GM23248 (cell line): Measurements from ENCODE around the gene ZNF365. TPM values are rescaled to one million over a fixed set of nuclear protein-coding genes. Genes with fewer than 3 reads are reported as not detected.
"Not testable (repeated sequence)": the region's sequence is repeated elsewhere in the genome, so short reads cannot be mapped to it uniquely, and the experiment has no call there.

Experiments used
- DNase-seq: peaks from one replicate; pipeline ENCODE4 v3.0.0-alpha.2; 2015
- H2AFZ ChIP-seq: fragments of 200-600 bp; sonication (generic); 2 replicates; pipeline ENCODE4 v1.6.1; 2016; ENCODE audit warnings: antibody characterized with exemption
- H3F3A ChIP-seq: fragments of 200-600 bp; sonication (generic); 2 replicates; pipeline ENCODE4 v1.6.1; 2016; ENCODE audit warnings: mild to moderate bottlenecking, antibody characterized with exemption, mixed run types; ENCODE audit not compliant: insufficient read depth
- H3K27ac ChIP-seq: fragments of 200-600 bp; sonication (generic); 2 replicates; pipeline ENCODE4 v1.5.1; 2016; ENCODE audit warnings: mild to moderate bottlenecking
- H3K27me3 ChIP-seq: fragments of 200-600 bp; sonication (generic); replicated peaks from 2 replicates; pipeline ENCODE4 v1.6.1; 2016; ENCODE audit warnings: mild to moderate bottlenecking; ENCODE audit not compliant: insufficient read depth
- H3K36me3 ChIP-seq: fragments of 200-600 bp; sonication (generic); 2 replicates; pipeline ENCODE4 v1.6.1; 2016; ENCODE audit warnings: low read depth, mild to moderate bottlenecking
- H3K4me1 ChIP-seq: fragments of 200-600 bp; sonication (generic); 2 replicates; pipeline ENCODE4 v1.6.1; 2016; ENCODE audit warnings: mild to moderate bottlenecking; ENCODE audit not compliant: insufficient read depth
- H3K4me2 ChIP-seq: fragments of 200-600 bp; sonication (generic); one replicate; pipeline ENCODE4 v1.6.1; 2016; ENCODE audit warnings: mild to moderate bottlenecking; ENCODE audit not compliant: unreplicated experiment
- H3K4me3 ChIP-seq: fragments of 200-600 bp; sonication (generic); 2 replicates; pipeline ENCODE4 v1.5.1; 2016; ENCODE audit warnings: mild to moderate bottlenecking
- H3K79me2 ChIP-seq: fragments of 200-600 bp; sonication (generic); 2 replicates; pipeline ENCODE4 v1.6.1; 2016; ENCODE audit warnings: mild to moderate bottlenecking; ENCODE audit not compliant: insufficient read depth
- H3K9ac ChIP-seq: fragments of 200-600 bp; sonication (generic); 2 replicates; pipeline ENCODE4 v1.6.1; 2016; ENCODE audit warnings: mild to moderate bottlenecking
- H3K9me2 ChIP-seq: fragments of 200-600 bp; sonication (generic); 2 replicates; pipeline ENCODE4 v1.6.1; 2016; ENCODE audit warnings: mixed run types, mild to moderate bottlenecking, moderate library complexity; ENCODE audit not compliant: insufficient read depth
- H3K9me3 ChIP-seq: fragments of 200-600 bp; sonication (generic); one replicate; pipeline ENCODE4 v1.6.1; 2017; ENCODE audit warnings: low read depth
- H4K20me1 ChIP-seq: fragments of 200-600 bp; sonication (generic); 2 replicates; pipeline ENCODE4 v1.6.0; 2016; ENCODE audit not compliant: insufficient read depth
- EZH2 ChIP-seq: fragments of 200-600 bp; sonication (generic); IDR thresholded peaks from 2 replicates; pipeline ENCODE4 v1.6.1; 2018; ENCODE audit warnings: antibody characterized with exemption, mild to moderate bottlenecking; ENCODE audit not compliant: insufficient read depth, poor library complexity, severe bottlenecking
- EZH2phosphoT487 ChIP-seq: fragments of 200-600 bp; sonication (generic); IDR thresholded peaks from 2 replicates; pipeline ENCODE4 v1.6.1; 2018; ENCODE audit warnings: antibody characterized with exemption, moderate library complexity, mild to moderate bottlenecking, low read depth; ENCODE audit not compliant: insufficient read depth
- WGBS, 2 experiments: methylation state at CpG; one replicate each; pipeline ENCODE4 v1.1.6; 2015 to 2017; ENCODE audit warnings: low lambda C conversion rate in 2 of 2, low coverage in 1 of 2; ENCODE audit errors: missing lambda C conversion rate in 2 of 2; 5-methylcytosine and 5-hydroxymethylcytosine counted together
- in situ Hi-C: fragments of 300-500 bp; cut with MboI; formaldehyde crosslinking; loops from 2 replicates; pipeline ENCODE4 v1.15.0; 2020
- polyA plus RNA-seq: library from polyadenylated mRNA; unstranded; fragments of >200 nt; fragmentation: Nextera tagmentation; extraction: Ambion mirVana; gene quantifications from 2 replicates; pipeline ENCODE4 v1.2.1, GENCODE V29; 2016
- total RNA-seq: library from RNA; depleted of rRNA; stranded (reverse); fragments of >200 nt; shearing (Covaris generic); gene quantifications from 2 replicates; pipeline ENCODE4 v1.2.3, GENCODE V29; 2014

ZNF365 gene
- total and polyA plus RNA-seq, 2 experiments from 2014 or later, result 0.86 to 1.4 TPM

DNA sequence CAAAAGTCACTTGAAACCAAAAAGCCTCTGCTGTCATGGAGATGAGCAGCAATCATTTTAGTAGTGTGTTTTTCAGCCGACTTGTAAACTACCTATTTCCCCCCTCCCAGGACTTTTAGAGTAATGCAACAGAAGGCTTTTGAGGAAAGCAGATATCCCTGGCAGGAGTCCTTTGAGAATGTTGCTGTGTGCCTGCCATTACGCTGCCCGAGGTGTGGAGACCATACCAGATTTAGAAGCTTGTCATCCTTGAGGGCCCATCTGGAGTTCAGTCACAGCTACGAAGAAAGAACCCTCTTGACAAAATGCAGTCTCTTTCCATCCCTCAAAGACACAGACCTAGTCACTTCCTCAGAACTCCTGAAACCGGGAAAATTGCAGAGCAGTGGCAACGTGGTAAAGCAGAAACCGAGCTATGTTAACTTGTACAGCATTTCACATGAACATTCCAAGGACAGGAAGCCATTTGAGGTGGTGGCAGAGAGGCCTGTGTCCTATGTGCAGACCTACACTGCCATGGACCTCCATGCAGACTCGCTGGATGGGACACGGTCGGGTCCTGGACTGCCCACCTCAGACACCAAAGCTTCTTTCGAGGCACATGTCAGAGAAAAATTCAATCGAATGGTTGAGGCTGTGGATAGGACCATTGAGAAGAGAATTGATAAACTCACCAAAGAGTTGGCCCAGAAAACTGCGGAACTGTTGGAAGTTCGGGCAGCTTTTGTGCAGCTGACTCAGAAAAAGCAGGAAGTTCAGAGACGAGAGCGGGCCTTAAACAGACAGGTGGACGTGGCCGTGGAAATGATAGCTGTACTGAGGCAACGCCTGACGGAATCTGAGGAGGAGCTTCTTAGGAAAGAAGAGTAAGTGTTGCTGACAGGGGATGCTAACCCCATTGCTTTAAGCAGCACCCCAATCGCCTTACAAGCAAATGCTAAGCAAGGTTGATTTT is 2.2 kb downstream of the ZNF365 start:
- peaks cover 21% of the 10 kb centered on the region for H3F3A ChIP-seq
- no peaks in the 10 kb centered on the region for H3K9me2 ChIP-seq
- H3K27me3 ChIP-seq, result no peaks in the 10 kb centered on the region
- no peak overlapping the region for H2AFZ ChIP-seq
- in situ Hi-C loops, result no loop called here
- no peak for TF ChIP-seq EZH2
- TF ChIP-seq EZH2phosphoT487, result no peak
- no peaks in the 10 kb centered on the region for H3K9me3 ChIP-seq
- no peaks in the 10 kb centered on the region for H3K36me3 ChIP-seq
- no peaks in the 10 kb centered on the region for H4K20me1 ChIP-seq
- no peak overlapping the region for H3K27ac ChIP-seq
- no peaks in the 10 kb centered on the region for H3K79me2 ChIP-seq
- no peak overlapping the region for H3K4me2 ChIP-seq
- WGBS, 2 experiments, result 87% methylated on average over 21 of the region's 21 CpGs
- DNase-seq, result no peak
- no peak overlapping the region for H3K4me3 ChIP-seq
- no peak overlapping the region for H3K9ac ChIP-seq
- H3K4me1 ChIP-seq, result peaks cover 18% of the 10 kb centered on the region

- 65% methylated on average over 3 of the region's 3 CpGs for WGBS, 2 experiments
- H2AFZ ChIP-seq, result no peak overlapping the region
- H3K4me3 ChIP-seq, result no peak overlapping the region
- H3K9me3 ChIP-seq, result no peaks in the 10 kb centered on the region
- no peak overlapping the region for H3K4me2 ChIP-seq
- H3F3A ChIP-seq, result peaks cover 21% of the 10 kb centered on the region
- no peak overlapping the region for H3K27ac ChIP-seq
- in situ Hi-C loops, result no loop called here
- H3K79me2 ChIP-seq, result no peaks in the 10 kb centered on the region
- H3K4me1 ChIP-seq, result peaks cover 25% of the 10 kb centered on the region
- TF ChIP-seq EZH2phosphoT487 (no peak), EZH2 (no peak)
- no peak overlapping the region for H3K9ac ChIP-seq
- H3K27me3 ChIP-seq, result no peaks in the 10 kb centered on the region
- no peaks in the 10 kb centered on the region for H3K9me2 ChIP-seq
- DNase-seq, result no peak
- no peaks in the 10 kb centered on the region for H4K20me1 ChIP-seq
- H3K36me3 ChIP-seq, result no peaks in the 10 kb centered on the region
These were observed 2.9 kb downstream of the ZNF365 start for GRCh38 chr10:62377026-62377415.

DNA sequence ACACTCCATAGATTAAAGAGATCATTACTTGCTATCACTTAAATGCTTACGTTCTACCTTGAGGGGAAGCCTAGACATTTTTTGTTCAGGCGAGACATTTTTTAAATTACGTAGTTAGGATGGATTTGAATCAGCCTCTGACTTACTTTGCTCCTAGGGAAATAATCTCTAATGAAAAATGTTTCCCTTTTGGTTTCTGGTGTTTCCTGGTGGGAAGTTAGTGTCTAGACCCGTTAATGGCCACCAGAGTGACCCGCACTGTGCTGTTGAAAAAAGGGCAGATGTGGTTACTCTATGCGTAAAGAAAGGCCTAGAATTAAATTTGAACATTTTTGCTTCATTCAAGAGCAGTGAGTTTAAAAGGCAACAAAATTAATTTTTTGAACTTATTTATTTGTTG is 3.8 kb downstream of the ZNF365 start:
- Histone ChIP-seq H3K27me3 (no peaks in the 10 kb centered on the region), H3K4me3 (no peak overlapping the region), H3K27ac (no peak overlapping the region), H3F3A (peaks cover 21% of the 10 kb centered on the region), H2AFZ (no peak overlapping the region), H3K9me3 (no peaks in the 10 kb centered on the region), H3K9me2 (no peaks in the 10 kb centered on the region), H3K4me2 (no peak overlapping the region), H3K36me3 (no peaks in the 10 kb centered on the region), H3K9ac (no peak overlapping the region), H3K4me1 (peaks cover 27% of the 10 kb centered on the region), H3K79me2 (no peaks in the 10 kb centered on the region), H4K20me1 (no peaks in the 10 kb centered on the region)
- DNase-seq, result no peak
- no peak for TF ChIP-seq EZH2
- no peak for TF ChIP-seq EZH2phosphoT487
- 91 to 92% methylated on average over 6 of the region's 6 CpGs for WGBS, 2 experiments
- in situ Hi-C loops, result no loop called here

- H3K9ac ChIP-seq, H3K9me3 ChIP-seq, H3K79me2 ChIP-seq, H3K4me2 ChIP-seq, H3K36me3 ChIP-seq, H3K27ac ChIP-seq, H2AFZ ChIP-seq, H3K9me2 ChIP-seq, in situ Hi-C loops, DNase-seq, H3K4me3 ChIP-seq, H3K27me3 ChIP-seq, H4K20me1 ChIP-seq: not testable (repeated sequence)
- Histone ChIP-seq H3F3A (peaks cover 26% of the 10 kb centered on the region), H3K4me1 (peaks cover 32% of the 10 kb centered on the region)
- WGBS, 2 experiments, result 90 to 91% methylated on average over 6 of the region's 6 CpGs
These were observed 4.7 kb downstream of the ZNF365 start for GRCh38 chr10:62378877-62379276.
